HG03280 (cell line): ENCODE data around the gene NUP188.

Experiments used
- ATAC-seq: cut with Tn5 transposase; IDR thresholded peaks from one replicate; pipeline ENCODE4 v1.9.1; 2021; ENCODE audit warnings: mild to moderate bottlenecking, moderate library complexity; ENCODE audit not compliant: unreplicated experiment

Gene NUP188

DNA sequence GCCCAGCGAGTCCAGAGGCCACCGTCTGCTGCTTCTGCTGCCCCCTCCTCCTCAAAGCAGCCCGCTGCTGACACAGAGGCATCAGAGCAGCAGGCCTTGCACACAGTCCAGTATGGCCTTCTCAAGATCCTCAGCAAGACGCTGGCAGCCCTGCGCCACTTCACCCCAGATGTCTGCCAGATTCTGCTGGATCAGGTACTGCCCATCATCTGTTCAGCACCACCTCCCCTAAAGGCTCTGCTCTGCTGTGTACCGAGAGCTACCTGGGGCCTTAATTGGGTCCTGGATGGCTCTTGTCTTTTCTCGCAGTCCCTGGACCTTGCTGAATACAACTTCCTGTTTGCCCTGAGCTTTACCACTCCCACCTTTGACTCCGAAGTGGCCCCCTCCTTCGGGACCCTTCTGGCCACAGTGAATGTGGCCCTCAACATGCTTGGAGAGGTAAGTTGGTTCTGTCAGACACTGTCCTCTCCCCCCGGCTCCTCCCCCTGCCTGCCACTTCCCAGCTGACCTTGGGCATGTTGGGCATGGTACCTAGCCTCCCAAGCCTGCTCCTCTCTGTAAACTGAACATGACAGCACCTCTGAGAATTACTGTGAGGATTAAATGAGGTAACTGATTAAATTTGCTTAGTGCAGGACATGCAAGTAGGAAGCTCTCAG, 58.0 kb downstream of the NUP188 start:
- no peak for ATAC-seq

- no peak for ATAC-seq
Observed at GRCh38 chr9:129006328-129007034, 59.0 kb downstream of the NUP188 start.

DNA sequence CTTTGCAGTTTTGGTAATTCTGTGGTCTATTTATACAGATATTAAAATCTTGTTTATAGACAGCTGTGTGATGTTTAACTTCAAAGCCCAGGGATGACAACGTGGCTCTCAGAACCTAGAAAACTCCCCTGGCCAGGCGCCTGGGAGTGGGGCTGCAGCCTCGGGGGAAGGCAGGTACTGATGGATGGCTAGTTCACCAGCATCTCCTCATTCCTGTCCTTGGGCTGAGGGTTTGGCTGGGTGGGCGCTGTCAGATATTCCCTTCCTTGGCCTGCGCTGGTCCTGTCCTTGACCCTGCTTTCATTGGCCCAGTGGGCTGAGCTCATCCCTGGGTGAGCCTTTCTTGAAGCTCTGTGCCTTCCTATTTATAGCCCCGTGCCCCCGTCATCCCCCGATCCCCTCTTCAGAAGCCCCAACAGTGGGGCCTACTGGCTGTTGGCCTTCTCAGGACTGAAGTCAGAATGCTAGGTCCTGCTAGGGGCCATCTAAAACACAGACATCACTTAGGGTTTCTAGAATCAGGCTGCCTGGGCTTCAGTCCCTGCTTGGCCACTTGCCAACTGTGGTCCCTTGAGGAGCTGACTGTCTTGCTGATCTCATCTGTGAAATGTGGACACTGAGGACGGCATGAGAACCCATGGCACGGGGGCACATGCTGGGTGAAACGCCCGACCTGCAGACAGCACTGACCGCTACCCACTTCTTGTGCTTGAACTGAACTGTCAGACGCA, 59.7 kb downstream of the NUP188 start:
- no peak for ATAC-seq

- no peak for ATAC-seq
Observed at GRCh38 chr9:129007766-129008468, 60.4 kb downstream of the NUP188 start.

DNA sequence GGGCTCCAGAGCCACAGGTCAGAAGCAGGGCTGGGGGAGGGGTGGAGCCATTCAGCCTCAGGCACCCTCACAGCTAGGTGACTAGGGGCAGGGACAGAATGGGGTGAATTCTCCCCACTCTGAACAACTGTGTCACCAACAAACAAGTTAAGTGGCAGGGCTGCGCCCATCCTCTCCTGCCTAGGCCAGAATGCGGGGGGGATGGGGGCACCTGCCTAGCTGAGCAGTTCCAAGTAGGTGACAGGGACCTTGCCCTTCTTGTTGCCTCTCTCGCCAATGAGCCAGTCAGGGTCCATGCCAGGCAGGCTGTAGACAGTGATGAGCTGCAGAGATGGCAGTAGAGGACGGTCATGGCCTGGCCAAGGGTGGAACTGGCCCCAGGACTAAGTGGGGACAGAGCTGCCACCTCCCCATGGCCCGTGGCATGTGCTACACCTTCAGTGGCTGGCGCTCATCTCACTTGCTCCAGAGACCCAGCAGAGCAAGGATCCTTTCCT, 61.0 kb downstream of the NUP188 start:
- no peak for ATAC-seq

- no peak for ATAC-seq
Observed at GRCh38 chr9:129008986-129009583, 61.6 kb downstream of the NUP188 start.

- ATAC-seq: no peak
Observed at GRCh38 chr9:129009584-129010141, 62.2 kb downstream of the NUP188 start.

DNA sequence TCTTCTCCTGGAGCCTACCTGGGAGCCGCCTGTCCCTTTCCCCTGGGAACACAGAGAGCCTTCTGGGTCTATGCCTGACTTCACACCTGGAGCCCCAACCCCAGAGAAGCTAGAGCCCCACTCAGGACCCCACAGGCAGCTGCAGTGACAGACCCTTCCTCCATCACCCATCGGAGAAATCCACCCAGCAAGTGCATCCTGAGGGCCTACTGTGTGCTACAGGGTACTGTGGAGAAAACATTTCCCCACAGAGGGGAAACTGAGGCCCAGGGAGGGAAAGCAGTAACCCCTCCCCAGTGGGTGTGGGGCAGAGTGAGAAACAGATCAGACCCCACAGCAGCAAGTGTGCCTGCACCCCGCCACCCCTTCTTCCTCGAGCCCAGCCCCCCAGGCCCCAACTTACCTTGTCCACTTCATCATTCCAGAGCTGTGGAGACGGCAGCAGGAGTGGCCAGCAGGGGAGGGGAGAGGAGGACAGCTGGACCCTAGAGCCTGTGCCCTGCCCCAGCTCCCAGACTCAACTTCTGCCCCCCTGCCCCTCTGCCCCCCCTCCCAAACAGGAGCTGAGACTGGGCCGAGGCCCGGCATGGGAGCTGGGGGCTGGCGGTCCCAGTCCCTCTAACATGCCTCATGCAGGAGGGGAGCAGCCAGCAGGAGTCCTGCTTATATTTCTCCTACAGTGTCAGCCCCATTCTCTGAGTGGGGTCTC, 62.9 kb downstream of the NUP188 start:
- no peak for ATAC-seq

DNA sequence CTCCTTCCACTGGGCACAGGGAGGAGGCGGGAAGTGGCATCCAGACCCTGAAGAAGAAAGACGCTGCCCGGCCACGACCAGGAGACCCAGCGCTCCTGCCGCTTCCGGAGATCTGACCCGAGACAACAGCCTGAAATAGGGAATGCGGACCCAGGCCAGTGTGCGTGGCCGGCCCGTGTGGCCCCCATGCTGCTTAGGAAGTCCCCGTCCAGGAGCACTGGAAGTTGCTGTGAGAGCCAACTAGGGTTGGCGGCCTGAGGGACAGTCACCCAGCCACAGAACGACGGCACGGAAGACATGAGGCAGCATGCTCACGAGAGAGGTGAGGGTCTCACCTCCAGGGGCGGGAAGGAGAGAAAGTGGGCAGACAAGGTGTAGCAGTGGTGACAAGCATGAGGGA, 63.7 kb downstream of the NUP188 start:
- ATAC-seq: no peak

- ATAC-seq: no peak
Observed at GRCh38 chr9:129011761-129012181, 64.3 kb downstream of the NUP188 start.

- ATAC-seq: no peak
Observed at GRCh38 chr9:129012343-129012742, 64.8 kb downstream of the NUP188 start.

DNA sequence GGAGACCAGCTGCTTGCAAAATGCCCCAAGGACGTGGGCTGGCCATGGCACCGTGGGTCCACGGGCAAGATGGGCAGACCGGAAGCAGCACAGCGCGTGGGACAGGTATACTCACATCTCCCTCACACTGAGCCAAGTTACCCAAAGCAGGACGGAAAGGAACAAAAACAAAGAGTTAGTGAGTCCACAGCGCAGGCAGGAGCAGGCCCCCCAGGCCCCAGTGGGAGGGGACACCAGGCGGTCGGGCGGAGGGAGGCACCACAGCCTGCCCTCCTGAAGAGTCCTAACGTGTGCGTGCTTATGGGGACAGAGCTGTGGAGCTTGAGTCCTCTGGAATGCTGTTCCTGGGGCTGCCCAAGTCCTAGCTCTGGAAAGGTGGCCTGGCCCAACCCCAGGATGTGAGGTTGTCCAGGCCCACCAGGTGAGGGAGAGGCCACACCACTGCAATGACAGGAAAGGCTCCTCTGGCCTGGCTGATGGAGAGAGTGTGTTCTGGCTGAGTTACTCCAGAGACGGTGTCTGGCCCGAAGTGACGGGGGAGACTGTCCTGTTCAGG, 65.5 kb downstream of the NUP188 start:
- no peak for ATAC-seq

GRCh38 chr9:129013674-129014073, 66.2 kb downstream of the NUP188 start:
- no peak for ATAC-seq

DNA sequence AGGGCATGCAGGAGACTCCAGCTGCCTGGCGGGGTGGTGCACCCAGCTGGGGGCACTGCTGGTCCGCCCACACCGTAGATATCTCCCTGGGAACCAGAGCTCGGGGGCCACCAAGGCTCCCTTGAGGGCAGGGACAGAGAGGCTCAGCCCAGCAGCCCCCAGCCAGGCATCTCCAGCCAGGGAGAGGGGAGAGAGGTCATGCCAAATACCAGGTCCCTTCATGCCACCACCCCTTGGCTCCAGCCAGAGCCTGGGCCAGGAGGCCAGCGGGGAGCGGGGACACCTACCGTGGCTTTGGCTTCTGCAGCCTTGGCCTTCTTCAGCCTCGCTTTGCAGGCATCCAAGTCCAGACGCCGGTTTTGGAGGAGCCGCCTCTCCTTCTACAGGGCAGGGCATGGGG, 66.6 kb downstream of the NUP188 start:
- no peak for ATAC-seq

DNA sequence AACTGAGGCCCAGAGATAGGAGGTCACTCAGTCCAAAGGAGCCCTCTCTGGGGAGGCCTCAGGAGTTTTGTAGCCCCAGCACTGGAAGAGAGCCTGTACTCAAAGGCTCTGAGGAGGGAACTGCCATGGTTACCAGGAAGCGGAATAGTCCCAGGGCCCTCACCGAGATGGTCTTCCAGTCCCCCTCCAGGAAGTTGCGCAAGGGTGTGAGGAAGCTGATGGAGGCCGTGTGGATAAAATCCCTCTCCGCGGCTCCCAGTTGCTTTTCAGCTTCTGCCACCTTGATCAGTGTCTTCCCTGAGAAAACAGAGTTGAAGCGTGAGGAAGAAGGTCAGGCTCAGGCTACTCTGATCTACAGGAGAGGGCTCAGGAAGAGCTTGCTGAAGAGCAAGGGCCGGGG, 67.1 kb downstream of the NUP188 start:
- no peak for ATAC-seq

DNA sequence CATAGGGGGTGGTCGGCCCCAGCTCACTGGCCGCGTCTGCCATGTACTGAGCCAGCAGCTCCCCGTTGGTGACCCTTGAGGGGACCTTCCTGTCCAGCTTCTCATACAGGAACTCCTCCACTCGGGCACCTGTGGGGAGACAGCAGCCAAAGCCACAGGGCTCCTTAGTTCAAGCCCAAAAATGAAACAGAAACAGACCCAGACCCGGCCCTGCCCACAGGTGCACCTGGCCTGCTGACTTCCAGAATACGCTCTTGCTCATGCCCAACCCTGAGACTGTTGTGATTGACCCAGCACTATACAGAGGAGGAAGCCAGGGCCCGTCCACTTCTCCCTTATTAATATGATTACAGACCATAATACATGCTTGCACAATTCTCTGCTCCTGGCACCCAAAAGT, 73.6 kb downstream of the NUP188 start:
- ATAC-seq: peak; percentile 87

- ATAC-seq: no peak
Observed at GRCh38 chr9:129022037-129022436, 74.5 kb downstream of the NUP188 start.

GRCh38 chr9:129023036-129023907, 75.8 kb downstream of the NUP188 start:
- no peak for ATAC-seq

DNA sequence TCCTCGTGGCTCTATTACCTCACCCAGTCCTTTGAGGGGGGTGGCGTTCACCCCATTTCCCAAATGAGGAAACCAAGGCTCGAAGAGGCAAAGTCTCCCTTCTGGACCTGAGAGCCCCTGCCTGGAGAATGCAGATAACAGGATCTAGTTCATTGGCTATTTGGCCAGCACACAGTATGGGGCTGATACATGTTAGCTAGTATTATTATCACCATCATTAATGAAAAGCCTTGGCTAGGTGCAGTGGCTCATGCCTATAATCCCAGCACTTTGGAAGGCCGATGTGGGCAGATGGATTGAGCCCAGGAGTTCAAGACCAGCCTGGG, 76.4 kb downstream of the NUP188 start:
- no peak for ATAC-seq
